HepG2 (cell line): ENCODE measurements around the gene PHF23. TPM values are rescaled to one million over a fixed set of nuclear protein-coding genes. Genes with fewer than 3 reads are reported as not detected.

Experiments
- ATAC-seq: fragments of 200-7000 bp; cut with Tn5 transposase; 3 replicates; pipeline ENCODE4 v1.9.1; 2020; ENCODE audit warnings: mild to moderate bottlenecking, moderate library complexity
- BruUV-seq: library from RNA; stranded (reverse); fragments of 400-500 nt; replicated peaks from 2 replicates; lab custom pipeline; 2021; lab: Mats Ljungman, UMichigan
- CTCF ChIA-PET: fragments of 300-600 bp; formaldehyde crosslinking; extraction: SDS; loops from one replicate; lab custom pipeline; 2021; ENCODE audit warnings: low total read pairs, inconsistent platforms, low intra/inter-chr PET ratio; lab: Yijun Ruan, JAX
- POLR2A ChIA-PET: fragments of 350-600 bp; sonication (Branson Sonifier 250); formaldehyde crosslinking; loops from one replicate; lab custom pipeline; 2020; ENCODE audit warnings: antibody characterized with exemption, inconsistent platforms; lab: Yijun Ruan, JAX
- DNase-seq: peaks from one replicate; pipeline ENCODE4 v3.0.0-alpha.2; 2015; ENCODE audit warnings: low spot score
- FAIRE-seq: peaks from 3 replicates; lab custom pipeline; 2011; peaks lifted over from hg19 to GRCh38; lab: Jason Lieb, UNC
- H2AFZ ChIP-seq: one replicate; pipeline ENCODE4 v1.6.1; 2011; ENCODE audit warnings: low read length, inconsistent platforms
- H3K27ac ChIP-seq: fragments of 300-600 bp; 3 replicates; pipeline ENCODE4 v1.8.0; 2011; ENCODE audit warnings: mixed run types, mild to moderate bottlenecking, mixed read lengths, low read length, inconsistent platforms; ENCODE audit not compliant: insufficient read depth; ENCODE audit errors: extremely low read length
- H3K27me3 ChIP-seq, 2 experiments: fragments of 200-600 bp in 1 of 2; 2 replicates in 1 of 2; 3 replicates in 1 of 2; pipeline versions ENCODE4 v1.6.0 to v1.8.0; 2011; ENCODE audit warnings: low read length in 2 of 2, mild to moderate bottlenecking in 2 of 2, moderate library complexity in 2 of 2, inconsistent platforms in 1 of 2; ENCODE audit not compliant: insufficient read depth in 2 of 2, control insufficient read depth in 1 of 2
- H3K36me3 ChIP-seq, 2 experiments: fragments of 200-600 bp in 1 of 2; replicated peaks in 1 of 2; 2 replicates in 1 of 2; 3 replicates in 1 of 2; pipeline versions ENCODE4 v1.5.1 to v1.8.0; 2011; ENCODE audit warnings: low read length in 2 of 2, inconsistent platforms in 1 of 2; ENCODE audit not compliant: insufficient read depth in 2 of 2, control insufficient read depth in 1 of 2
- H3K4me1 ChIP-seq: 2 replicates; pipeline ENCODE4 v1.5.1; 2012; ENCODE audit warnings: low read length, inconsistent platforms; ENCODE audit not compliant: insufficient read depth
- H3K4me2 ChIP-seq: 2 replicates; pipeline ENCODE4 v1.6.0; 2011; ENCODE audit warnings: low read depth, low read length, inconsistent platforms
- H3K4me3 ChIP-seq, 3 experiments: fragments of 200-600 bp in 1 of 3; sonication (generic), shearing (Covaris generic) in 1 of 3; replicated peaks in 1 of 3; 2 replicates each; pipeline ENCODE4 v1.5.1; 2011 to 2016; ENCODE audit warnings: low read length in 3 of 3, inconsistent platforms in 2 of 3, low read depth in 2 of 3, mild to moderate bottlenecking in 2 of 3, control low read depth in 1 of 3, mixed read lengths in 1 of 3; ENCODE audit not compliant: insufficient read depth in 1 of 3
- H3K79me2 ChIP-seq: one replicate; pipeline ENCODE4 v1.6.1; 2011; ENCODE audit warnings: low read length, inconsistent platforms; ENCODE audit not compliant: insufficient read depth
- H3K9ac ChIP-seq: 2 replicates; pipeline ENCODE4 v1.6.0; 2011; ENCODE audit warnings: mild to moderate bottlenecking, low read depth, low read length, inconsistent platforms; ENCODE audit not compliant: insufficient read depth
- H3K9me3 ChIP-seq: 2 replicates; pipeline ENCODE4 v1.5.1; 2012; ENCODE audit warnings: mild to moderate bottlenecking, low read length
- H4K20me1 ChIP-seq: 2 replicates; pipeline ENCODE4 v1.6.0; 2011; ENCODE audit warnings: inconsistent platforms, mild to moderate bottlenecking, low read length, moderate library complexity; ENCODE audit not compliant: insufficient read depth
- HCFC1 ChIP-seq: fragments of 150-350 bp; IDR thresholded peaks from 2 replicates; pipeline ENCODE4 v1.6.1; 2014; ENCODE audit warnings: low read depth, low read length
- JUNB ChIP-seq: sonication (generic); formaldehyde crosslinking; IDR thresholded peaks from 2 replicates; pipeline ENCODE4 v1.8.0; 2022; ENCODE audit warnings: missing genetic modification reagents, mild to moderate bottlenecking, borderline replicate concordance
- POLR2G ChIP-seq: fragments of 200-400 bp; formaldehyde crosslinking; IDR thresholded peaks from 2 replicates; pipeline ENCODE4 v1.6.1; 2018; ENCODE audit warnings: mild to moderate bottlenecking, low read depth, low read length, moderate library complexity
- RBFOX2 ChIP-seq: fragments of 200-400 bp; formaldehyde crosslinking; IDR thresholded peaks from 2 replicates; pipeline ENCODE4 v1.6.1; 2017; ENCODE audit warnings: low read depth, mild to moderate bottlenecking, low read length
- ZNF317 ChIP-seq: sonication (generic); formaldehyde crosslinking; IDR thresholded peaks from 2 replicates; pipeline ENCODE4 v1.5.0; 2020; ENCODE audit warnings: mild to moderate bottlenecking, missing genetic modification reagents
- ZNF720 ChIP-seq: sonication (generic); formaldehyde crosslinking; IDR thresholded peaks from 2 replicates; pipeline ENCODE4 v1.4.0; 2020; ENCODE audit warnings: missing genetic modification reagents
- ZNF746 ChIP-seq: sonication (generic); formaldehyde crosslinking; IDR thresholded peaks from 2 replicates; pipeline ENCODE4 v1.8.0; 2022; ENCODE audit warnings: mild to moderate bottlenecking, missing genetic modification reagents
- WGBS: methylation state at CpG from one replicate; pipeline ENCODE4 v1.1.6; 2017; ENCODE audit warnings: low lambda C conversion rate; 5-methylcytosine and 5-hydroxymethylcytosine counted together
- in situ Hi-C: cut with HindIII; loops from 2 replicates; pipeline ENCODE4 v1.10.0; 2017; ENCODE audit warnings: low pct_unique_long_range_greater_than_20kb; ENCODE audit not compliant: extremely low pct_ligation_motif_present
- intact Hi-C: fragments of 100-400 bp; cut with micrococcal nuclease; formaldehyde crosslinking; loops from one replicate; pipeline ENCODE4 v1.10.0; 2022; ENCODE audit not compliant: unreplicated experiment
- polyA plus RNA-seq, 8 experiments: library from polyadenylated mRNA; depleted of rRNA in 3 of 8; stranded (reverse) in 7 of 8; unstranded in 1 of 8; fragments of >200 nt; fragmentation: Illumina TruSeq in 4 of 8; extraction: Trizol in 4 of 8; gene quantifications; 2 replicates each; pipeline versions ENCODE4 v1.2.1 to v1.2.3, GENCODE V29; 2011 to 2016; ENCODE audit warnings: low read depth in 4 of 8, missing spikeins in 1 of 8, mixed read lengths in 1 of 8; ENCODE audit not compliant: insufficient read depth in 1 of 8
- total RNA-seq, 5 experiments: library from RNA; depleted of rRNA; stranded (reverse); fragments of >200 nt; fragmentation: Illumina TruSeq; extraction: Trizol; gene quantifications; 2 replicates each; pipeline ENCODE4 v1.2.3, GENCODE V29; 2016; ENCODE audit warnings: low read depth in 1 of 5
- TF ChIP-seq, protein P1 (sequence below): sonication (generic); formaldehyde crosslinking; IDR thresholded peaks from 2 replicates; pipeline ENCODE4 v1.4.0; 2020; ENCODE audit warnings: missing genetic modification reagents
- TF ChIP-seq, protein P2 (sequence below): sonication (generic); formaldehyde crosslinking; IDR thresholded peaks from 2 replicates; pipeline ENCODE4 v1.4.0; 2020; ENCODE audit warnings: mild to moderate bottlenecking, missing genetic modification reagents
- TF ChIP-seq, protein P3 (sequence below): IDR thresholded peaks from 2 replicates; pipeline ENCODE4 v1.6.1; 2016

The PHF23 gene
- total and polyA plus RNA-seq, 2 of the 13 experiments (the other 11 are each of a cell fraction or from before 2014, with no cell fraction given), result 27.6 to 33.2 TPM

DNA sequence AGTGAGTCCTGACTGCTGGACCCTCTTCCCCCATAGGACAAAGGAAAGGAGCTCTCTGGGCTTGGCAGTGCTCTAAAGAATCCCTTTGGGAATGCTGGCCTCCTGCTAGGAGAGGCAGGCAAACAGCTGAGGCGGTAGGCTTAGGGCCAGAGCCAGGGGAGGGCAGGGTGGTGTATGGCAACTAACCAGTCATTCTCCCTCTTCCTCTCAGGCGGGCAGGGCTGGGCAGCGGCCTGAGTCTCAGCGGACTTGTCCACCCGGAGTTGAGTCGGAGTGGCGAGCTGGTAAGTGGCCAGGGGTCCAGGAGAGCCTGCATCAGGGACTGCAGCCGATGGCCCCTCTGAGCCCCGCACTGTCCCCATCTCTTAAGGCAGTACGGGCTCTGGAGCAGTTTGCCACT, 15.1 kb downstream of the PHF23 start:
- no peak for FAIRE-seq
- peaks cover 21 to 75% of the 10 kb centered on the region in 2 experiments; a peak in 4 of 5 replicates for H3K36me3 ChIP-seq
- ChIA-PET CTCF (no interaction called here), POLR2A (interaction anchor here (6.8 kb wide), 1 partner anchor 12 kb away, joined by 140 read pairs; the partner anchor contains the start of genes DVL2 and PHF23)
- no peak for ATAC-seq
- intact Hi-C loops (no loop called here), in situ Hi-C loops (no loop called here)
- H3K9me3 ChIP-seq, result no peaks in the 10 kb centered on the region
- WGBS, result 93% methylated on average over 3 of the region's 10 CpGs
- no peak for TF ChIP-seq JUNB (CRISPR knock-in tag)
- no peak for TF ChIP-seq ZNF720 (CRISPR knock-in tag)
- TF ChIP-seq ZNF317 (CRISPR knock-in tag), result no peak
- TF ChIP-seq RBFOX2, result peak; percentile 42; the same call in 1 of the 2 replicates
- TF ChIP-seq, protein P1, sequence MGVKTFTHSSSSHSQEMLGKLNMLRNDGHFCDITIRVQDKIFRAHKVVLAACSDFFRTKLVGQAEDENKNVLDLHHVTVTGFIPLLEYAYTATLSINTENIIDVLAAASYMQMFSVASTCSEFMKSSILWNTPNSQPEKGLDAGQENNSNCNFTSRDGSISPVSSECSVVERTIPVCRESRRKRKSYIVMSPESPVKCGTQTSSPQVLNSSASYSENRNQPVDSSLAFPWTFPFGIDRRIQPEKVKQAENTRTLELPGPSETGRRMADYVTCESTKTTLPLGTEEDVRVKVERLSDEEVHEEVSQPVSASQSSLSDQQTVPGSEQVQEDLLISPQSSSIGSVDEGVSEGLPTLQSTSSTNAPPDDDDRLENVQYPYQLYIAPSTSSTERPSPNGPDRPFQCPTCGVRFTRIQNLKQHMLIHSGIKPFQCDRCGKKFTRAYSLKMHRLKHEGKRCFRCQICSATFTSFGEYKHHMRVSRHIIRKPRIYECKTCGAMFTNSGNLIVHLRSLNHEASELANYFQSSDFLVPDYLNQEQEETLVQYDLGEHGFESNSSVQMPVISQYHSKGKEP (CRISPR knock-in tag), result no peak
- TF ChIP-seq, protein P2, sequence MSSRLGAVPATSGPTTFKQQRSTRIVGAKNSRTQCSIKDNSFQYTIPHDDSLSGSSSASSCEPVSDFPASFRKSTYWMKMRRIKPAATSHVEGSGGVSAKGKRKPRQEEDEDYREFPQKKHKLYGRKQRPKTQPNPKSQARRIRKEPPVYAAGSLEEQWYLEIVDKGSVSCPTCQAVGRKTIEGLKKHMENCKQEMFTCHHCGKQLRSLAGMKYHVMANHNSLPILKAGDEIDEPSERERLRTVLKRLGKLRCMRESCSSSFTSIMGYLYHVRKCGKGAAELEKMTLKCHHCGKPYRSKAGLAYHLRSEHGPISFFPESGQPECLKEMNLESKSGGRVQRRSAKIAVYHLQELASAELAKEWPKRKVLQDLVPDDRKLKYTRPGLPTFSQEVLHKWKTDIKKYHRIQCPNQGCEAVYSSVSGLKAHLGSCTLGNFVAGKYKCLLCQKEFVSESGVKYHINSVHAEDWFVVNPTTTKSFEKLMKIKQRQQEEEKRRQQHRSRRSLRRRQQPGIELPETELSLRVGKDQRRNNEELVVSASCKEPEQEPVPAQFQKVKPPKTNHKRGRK (CRISPR knock-in tag), result no peak
- TF ChIP-seq, protein P3, sequence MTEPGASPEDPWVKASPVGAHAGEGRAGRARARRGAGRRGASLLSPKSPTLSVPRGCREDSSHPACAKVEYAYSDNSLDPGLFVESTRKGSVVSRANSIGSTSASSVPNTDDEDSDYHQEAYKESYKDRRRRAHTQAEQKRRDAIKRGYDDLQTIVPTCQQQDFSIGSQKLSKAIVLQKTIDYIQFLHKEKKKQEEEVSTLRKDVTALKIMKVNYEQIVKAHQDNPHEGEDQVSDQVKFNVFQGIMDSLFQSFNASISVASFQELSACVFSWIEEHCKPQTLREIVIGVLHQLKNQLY, result no peak
- peak; percentile 57; the same call in 1 of the 2 replicates for TF ChIP-seq POLR2G
- no peak for TF ChIP-seq ZNF746
- no peak for TF ChIP-seq HCFC1
- peaks cover 10% of the 10 kb centered on the region; the same call in 1 of the 2 replicates for H4K20me1 ChIP-seq
- TSS peak; percentile 13 for BruUV-seq
- no peaks in the 10 kb centered on the region; a peak in 1 of 5 replicates for H3K27me3 ChIP-seq
- H3K79me2 ChIP-seq, result peaks cover 14% of the 10 kb centered on the region
- no peak overlapping the region for H3K27ac ChIP-seq
- no peak overlapping the region for H3K9ac ChIP-seq
- no peak for DNase-seq
- H3K4me3 ChIP-seq, result no peak overlapping the region
- peaks cover 24% of the 10 kb centered on the region for H3K4me1 ChIP-seq
- H3K4me2 ChIP-seq, result no peak overlapping the region
- no peak overlapping the region for H2AFZ ChIP-seq
